Measurements from ENCODE around the gene BEX4. TPM values are rescaled to one million over a fixed set of nuclear protein-coding genes. Genes with fewer than 3 reads are reported as not detected.
"Not testable (repeated sequence)": the region's sequence is repeated elsewhere in the genome, so short reads cannot be mapped to it uniquely, and the experiment has no call there.

Gene BEX4
- total and polyA plus RNA-seq, 2 of the 8 experiments (the other 6 are each of a cell fraction or from before 2014, with no cell fraction given): 27.2 to 45.1 TPM

- TF ChIP-seq SIN3A (conservative IDR thresholded peaks at IDR 0.05 in 1 of 2, IDR thresholded peaks at IDR 0.05 in 1 of 2; ENCODE audit: low read depth in 1 of 2, low read length in 2 of 2) (no peak), FOSL1 (IDR thresholded peaks at IDR 0.05; ENCODE audit: insufficient read depth, low read depth, low read length) (no peak), CTCF (IDR thresholded peaks at IDR 0.05; ENCODE audit: control extremely low read depth in 1 of 3, insufficient read depth in 1 of 3, low read depth in 1 of 3, low read length in 3 of 3) (no peak), TCF12 (IDR thresholded peaks at IDR 0.05; ENCODE audit: low read depth, low read length) (no peak)
Observed at GRCh38 chrX:103220511-103221323, 5.8 kb downstream of the BEX4 start (continued).

- H3K56ac ChIP-seq (replicated peaks; ENCODE audit: insufficient read length, low read depth, low read length); H2AK5ac ChIP-seq (ENCODE audit: low read depth, low read length); H3K79me1 ChIP-seq (ENCODE audit: low read depth, low read length); H2AFZ ChIP-seq (ENCODE audit: low read length); FAIRE-seq; DNase-seq (ENCODE audit: low read depth in 1 of 2, low spot score in 2 of 2); H4K5ac ChIP-seq (ENCODE audit: insufficient read length, low read depth, low read length); H2BK20ac ChIP-seq (ENCODE audit: low read length); H4K91ac ChIP-seq (replicated peaks; ENCODE audit: insufficient read length, low read length); POLR2A ChIA-PET (ENCODE audit: partially characterized antibody); H3K4ac ChIP-seq (replicated peaks; ENCODE audit: insufficient read length, low read depth, low read length); H2BK12ac ChIP-seq (ENCODE audit: low read depth, low read length); H3K36me3 ChIP-seq (ENCODE audit: control insufficient read depth in 2 of 4, insufficient read depth in 4 of 4, low read length in 3 of 4); H3K27ac ChIP-seq (ENCODE audit: low read depth, low read length); H3K4me1 ChIP-seq (replicated peaks in 1 of 4; ENCODE audit: control insufficient read depth in 3 of 4, insufficient read depth in 4 of 4, low read length in 3 of 4); H3K14ac ChIP-seq (ENCODE audit: insufficient read length); CTCF ChIA-PET (ENCODE audit: partially characterized antibody); H3K18ac ChIP-seq (ENCODE audit: extremely low read depth, low read length); H3K4me3 ChIP-seq (ENCODE audit: extremely low read depth in 1 of 4, insufficient read depth in 2 of 4, low read depth in 3 of 4, low read length in 4 of 4); H2BK120ac ChIP-seq (replicated peaks; ENCODE audit: low read depth, low read length); H3K23me2 ChIP-seq (ENCODE audit: low read depth, low read length); H3K9me3 ChIP-seq (ENCODE audit: insufficient read depth in 2 of 2, low read depth in 1 of 2, low read length in 1 of 2); H2BK15ac ChIP-seq (ENCODE audit: low read length); H4K8ac ChIP-seq (ENCODE audit: extremely low read depth, insufficient read depth, low read length); H3K27me3 ChIP-seq (replicated peaks in 1 of 4; ENCODE audit: control insufficient read depth in 3 of 4, extremely low read depth in 1 of 4, insufficient read depth in 3 of 4, low read length in 3 of 4); H4K20me1 ChIP-seq (replicated peaks in 1 of 2; ENCODE audit: control insufficient read depth in 1 of 2, insufficient read depth in 2 of 2, low read length in 2 of 2); H3K23ac ChIP-seq (ENCODE audit: insufficient read length); H3K4me2 ChIP-seq (ENCODE audit: insufficient read depth in 1 of 2, low read depth in 2 of 2, low read length in 2 of 2); H2BK5ac ChIP-seq (ENCODE audit: low read depth, low read length); H3K9ac ChIP-seq (replicated peaks in 1 of 4; ENCODE audit: extremely low read depth in 1 of 4, low read depth in 3 of 4, low read length in 3 of 4); H3K79me2 ChIP-seq (ENCODE audit: control insufficient read depth in 1 of 2, insufficient read depth in 2 of 2, low read length in 2 of 2): not testable (repeated sequence)
- WGBS, 2 experiments (ENCODE audit: extremely low coverage in 1 of 2, insufficient coverage in 1 of 2, insufficient read length in 1 of 2, insufficient replicate concordance in 2 of 2, low coverage in 1 of 2, low lambda C conversion rate in 2 of 2, missing lambda C conversion rate in 1 of 2): 84% methylated on average over 4 of the region's 4 CpGs; no CpG with 5 or more reads in 1 of the 2 experiments
Observed at GRCh38 chrX:103225918-103226317, 11.0 kb downstream of the BEX4 start.

Data from H1 (cell line).